GM12892 (cell line): Measurements from ENCODE around the gene KLF13.

Experiments
- POLR2A ChIP-seq: IDR thresholded peaks from 2 replicates; pipeline ENCODE4 v1.6.1; 2011; ENCODE audit warnings: low read depth, low read length, control low read depth
- POLR2AphosphoS5 ChIP-seq: IDR thresholded peaks from 2 replicates; pipeline ENCODE4 v1.6.1; 2011; ENCODE audit warnings: low read depth, low read length, control low read depth
- TAF1 ChIP-seq: IDR thresholded peaks from 2 replicates; pipeline ENCODE4 v1.6.1; 2011; ENCODE audit warnings: low read depth, mild to moderate bottlenecking, control low read depth, low read length, borderline replicate concordance

- TF ChIP-seq POLR2A (no peak), POLR2AphosphoS5 (no peak), TAF1 (no peak)
Measured at GRCh38 chr15:31293655-31294054, 33.0 kb upstream of the KLF13 start.
